ENCODE results near the gene SNX4. TPM values are rescaled to one million over a fixed set of nuclear protein-coding genes. Genes with fewer than 3 reads are reported as not detected.

SNX4 gene
- total and polyA plus RNA-seq, 8 donors: 10.5 to 81.1 (median 40.9) TPM

GRCh38 chr3:125403789-125404188, 116.2 kb downstream of the SNX4 start:
- H3K27ac ChIP-seq: no peak overlapping the region
- 76 to 95% (median 86%) methylated on average over 2 of the region's 2 CpGs for WGBS, 5 donors
- intact Hi-C loops (cut with DNase I; ENCODE audit: low total_unique reads): no loop called here
- H3K4me1 ChIP-seq: no peaks in the 10 kb centered on the region
- no peak overlapping the region for H3K4me3 ChIP-seq
- no peaks in the 10 kb centered on the region for H3K9me3 ChIP-seq
- no peaks in the 10 kb centered on the region for H3K36me3 ChIP-seq
- H3K27me3 ChIP-seq: no peaks in the 10 kb centered on the region
- no peak for DNase-seq
- no peak for TF ChIP-seq EP300 (IDR thresholded peaks at IDR 0.05)

GRCh38 chr3:125402639-125403038, 117.4 kb downstream of the SNX4 start:
- WGBS, 5 donors: 70 to 93% (median 80%) methylated on average over 2 of the region's 2 CpGs
- Histone ChIP-seq H3K36me3 (no peaks in the 10 kb centered on the region), H3K27ac (no peak overlapping the region), H3K9me3 (no peaks in the 10 kb centered on the region), H3K27me3 (no peaks in the 10 kb centered on the region), H3K4me3 (no peak overlapping the region), H3K4me1 (no peaks in the 10 kb centered on the region)
- DNase-seq: no peak
- intact Hi-C loops (cut with DNase I; ENCODE audit: low total_unique reads): no loop called here
- no peak for TF ChIP-seq EP300 (IDR thresholded peaks at IDR 0.05)
- TF ChIP-seq POLR2AphosphoS5 (IDR thresholded peaks at IDR 0.05): no peak
- TF ChIP-seq, protein P1, sequence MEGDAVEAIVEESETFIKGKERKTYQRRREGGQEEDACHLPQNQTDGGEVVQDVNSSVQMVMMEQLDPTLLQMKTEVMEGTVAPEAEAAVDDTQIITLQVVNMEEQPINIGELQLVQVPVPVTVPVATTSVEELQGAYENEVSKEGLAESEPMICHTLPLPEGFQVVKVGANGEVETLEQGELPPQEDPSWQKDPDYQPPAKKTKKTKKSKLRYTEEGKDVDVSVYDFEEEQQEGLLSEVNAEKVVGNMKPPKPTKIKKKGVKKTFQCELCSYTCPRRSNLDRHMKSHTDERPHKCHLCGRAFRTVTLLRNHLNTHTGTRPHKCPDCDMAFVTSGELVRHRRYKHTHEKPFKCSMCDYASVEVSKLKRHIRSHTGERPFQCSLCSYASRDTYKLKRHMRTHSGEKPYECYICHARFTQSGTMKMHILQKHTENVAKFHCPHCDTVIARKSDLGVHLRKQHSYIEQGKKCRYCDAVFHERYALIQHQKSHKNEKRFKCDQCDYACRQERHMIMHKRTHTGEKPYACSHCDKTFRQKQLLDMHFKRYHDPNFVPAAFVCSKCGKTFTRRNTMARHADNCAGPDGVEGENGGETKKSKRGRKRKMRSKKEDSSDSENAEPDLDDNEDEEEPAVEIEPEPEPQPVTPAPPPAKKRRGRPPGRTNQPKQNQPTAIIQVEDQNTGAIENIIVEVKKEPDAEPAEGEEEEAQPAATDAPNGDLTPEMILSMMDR (IDR thresholded peaks at IDR 0.05): no peak
- no peak for TF ChIP-seq POLR2A (IDR thresholded peaks at IDR 0.05)

DNA sequence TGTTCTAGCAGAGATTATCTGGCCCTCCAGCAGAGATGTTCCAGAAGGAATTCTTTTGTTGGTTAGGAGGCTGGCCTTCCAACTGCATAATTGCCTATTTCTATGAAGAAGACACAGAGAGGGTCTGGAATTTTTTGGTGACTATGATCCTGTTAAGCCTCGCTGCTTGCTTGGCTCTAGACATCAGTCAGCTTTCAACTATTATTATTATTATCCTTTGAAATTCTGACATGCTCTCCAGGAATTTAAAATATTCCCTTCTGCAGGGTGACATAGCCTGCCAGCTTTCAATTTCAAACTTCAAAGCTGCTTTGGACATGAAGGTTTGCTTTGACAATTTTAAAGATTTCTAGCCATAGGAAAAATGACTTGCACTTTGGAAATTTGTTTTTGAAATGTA, 118.6 kb downstream of the SNX4 start:
- DNase-seq: no peak
- Histone ChIP-seq H3K27me3 (no peaks in the 10 kb centered on the region), H3K9me3 (no peaks in the 10 kb centered on the region), H3K4me3 (no peak overlapping the region), H3K27ac (no peak overlapping the region), H3K4me1 (no peaks in the 10 kb centered on the region), H3K36me3 (no peaks in the 10 kb centered on the region)
- no peak for TF ChIP-seq POLR2AphosphoS5 (IDR thresholded peaks at IDR 0.05)
- TF ChIP-seq, protein P1 (IDR thresholded peaks at IDR 0.05): no peak
- no peak for TF ChIP-seq POLR2A (IDR thresholded peaks at IDR 0.05)
- TF ChIP-seq EP300 (IDR thresholded peaks at IDR 0.05): no peak
- intact Hi-C loops (cut with DNase I; ENCODE audit: low total_unique reads): no loop called here
- 73 to 91% (median 86%) methylated on average over 1 of the region's 1 CpG for WGBS, 5 donors

- no peaks in the 10 kb centered on the region for H3K9me3 ChIP-seq
- no peaks in the 10 kb centered on the region for H3K27me3 ChIP-seq
- H3K4me3 ChIP-seq: no peak overlapping the region
- no peaks in the 10 kb centered on the region for H3K36me3 ChIP-seq
- TF ChIP-seq POLR2A (IDR thresholded peaks at IDR 0.05) (no peak), EP300 (IDR thresholded peaks at IDR 0.05) (no peak), POLR2AphosphoS5 (IDR thresholded peaks at IDR 0.05) (no peak)
- TF ChIP-seq, protein P1 (IDR thresholded peaks at IDR 0.05): no peak
- 14 to 30% (median 21%) methylated on average over 1 of the region's 1 CpG for WGBS, 5 donors
- DNase-seq: no peak
- intact Hi-C loops (cut with DNase I; ENCODE audit: low total_unique reads): no loop called here
- H3K4me1 ChIP-seq: no peaks in the 10 kb centered on the region
- H3K27ac ChIP-seq: no peak overlapping the region
These were observed 121.0 kb downstream of the SNX4 start for GRCh38 chr3:125398952-125399351.

Small RNAs within 50 kb of the gene (small RNA-seq; reads per million reads assigned to genes)
- 0 reads per million in 4 donors for gene RF00019

Other genes with a start within 250 kb of the SNX4 start
- 100 to 1,000 TPM in 1 of 5 donors, 10 to 100 TPM in 3, 1 to 10 TPM in 1; 8.8 to 109 (median 12.9) TPM for gene ZNF148, start 144.9 kb downstream of the SNX4 start, total RNA-seq
- 1 to 10 TPM; 3.1 to 4.6 (median 4.1) TPM for gene ZNF148, start 144.9 kb downstream of the SNX4 start, polyA plus RNA-seq
- gene OSBPL11, start 75.3 kb upstream of the SNX4 start, total RNA-seq: 10 to 100 TPM in 2 of 5 donors, 1 to 10 TPM in 3; 2.9 to 29.9 (median 9.0) TPM
- 1 to 10 TPM; 2.9 to 4.9 (median 4.4) TPM for gene OSBPL11, start 75.3 kb upstream of the SNX4 start, polyA plus RNA-seq

Measured in stomach (tissue), 9 donors.